Left renal cortex interstitium (tissue), 4 donors: Measurements from ENCODE around the gene CDK1. TPM values are rescaled to one million over a fixed set of nuclear protein-coding genes. Genes with fewer than 3 reads are reported as not detected.

Source experiments
- polyA plus RNA-seq, 4 donors: library from polyadenylated mRNA; unstranded; fragments of 120-200 nt; gene quantifications; one replicate each; pipeline ENCODE4 v1.2.1, GENCODE V29; 2013; ENCODE audit not compliant: insufficient read length in 4 of 4

Gene CDK1
- polyA plus RNA-seq, 4 donors, result 64.8 to 80.2 (median 72.3) TPM

Other genes starting within 250 kb of the CDK1 start
- gene RHOBTB1, start 165.7 kb downstream of the CDK1 start, polyA plus RNA-seq, result 10 to 100 TPM; 65.8 to 89.5 (median 79.3) TPM